ENCODE data around the gene KRT4.
"Not testable (repeated sequence)": the region's sequence is repeated elsewhere in the genome, so short reads cannot be mapped to it uniquely, and the experiment has no call there.

KRT4 gene

GRCh38 chr12:52772772-52773171, 41.1 kb downstream of the KRT4 start:
- DNase-seq (ENCODE audit: low read depth), result no peak

- DNase-seq (ENCODE audit: low read depth), result no peak
Measured at GRCh38 chr12:52772188-52772587, 41.7 kb downstream of the KRT4 start.

- no peak for DNase-seq (ENCODE audit: low read depth)
Measured at GRCh38 chr12:52771505-52771904, 42.4 kb downstream of the KRT4 start.

GRCh38 chr12:52771088-52771487, 42.8 kb downstream of the KRT4 start:
- DNase-seq (ENCODE audit: low read depth), result no peak

GRCh38 chr12:52769946-52770345, 44.0 kb downstream of the KRT4 start:
- DNase-seq (ENCODE audit: low read depth), result no peak

GRCh38 chr12:52769354-52769753, 44.6 kb downstream of the KRT4 start:
- DNase-seq (ENCODE audit: low read depth), result no peak

- no peak for DNase-seq (ENCODE audit: low read depth)
Measured at GRCh38 chr12:52768479-52769200, 45.3 kb downstream of the KRT4 start.

- no peak for DNase-seq (ENCODE audit: low read depth)
Measured at GRCh38 chr12:52767427-52767826, 46.5 kb downstream of the KRT4 start.

- DNase-seq (ENCODE audit: low read depth), result no peak
Measured at GRCh38 chr12:52767020-52767379, 46.9 kb downstream of the KRT4 start.

GRCh38 chr12:52766351-52767019, 47.4 kb downstream of the KRT4 start:
- DNase-seq (ENCODE audit: low read depth), result no peak

- no peak for DNase-seq (ENCODE audit: low read depth)
Measured at GRCh38 chr12:52765702-52766101, 48.2 kb downstream of the KRT4 start.

GRCh38 chr12:52763991-52764390, 49.9 kb downstream of the KRT4 start:
- DNase-seq (ENCODE audit: low read depth), result no peak

GRCh38 chr12:52763036-52763659, 50.8 kb downstream of the KRT4 start:
- no peak for DNase-seq (ENCODE audit: low read depth)

GRCh38 chr12:52761802-52762201, 52.1 kb downstream of the KRT4 start:
- DNase-seq (ENCODE audit: low read depth), result no peak

- not testable (repeated sequence) for DNase-seq (ENCODE audit: low read depth)
Measured at GRCh38 chr12:52761218-52761617, 52.7 kb downstream of the KRT4 start.

GRCh38 chr12:52760623-52761022, 53.3 kb downstream of the KRT4 start:
- no peak for DNase-seq (ENCODE audit: low read depth)

- DNase-seq (ENCODE audit: low read depth), result no peak
Measured at GRCh38 chr12:52759695-52760094, 54.2 kb downstream of the KRT4 start.

- DNase-seq (ENCODE audit: low read depth), result no peak
Measured at GRCh38 chr12:52759218-52759617, 54.7 kb downstream of the KRT4 start.

GRCh38 chr12:52757449-52758176, 56.3 kb downstream of the KRT4 start:
- no peak for DNase-seq (ENCODE audit: low read depth)

Measured in CMK (cell line).